ENCODE measurements around the gene ATOH8. TPM values are rescaled to one million over a fixed set of nuclear protein-coding genes. Genes with fewer than 3 reads are reported as not detected.

Gene ATOH8
- total RNA-seq, 1 experiment from 2014 or later, result 0.20 TPM

- Histone ChIP-seq H2BK5ac (ENCODE audit: insufficient read length, low read length) (no peak overlapping the region), H3T11ph (ENCODE audit: low read length) (no peak overlapping the region), H3K79me2 (ENCODE audit: insufficient read depth, low read length) (no peaks in the 10 kb centered on the region), H3K23ac (ENCODE audit: insufficient read length, low read depth, low read length) (no peak overlapping the region), H4K8ac (replicated peaks; ENCODE audit: insufficient read length, low read depth, low read length) (no peak overlapping the region), H3K4ac (ENCODE audit: low read depth, low read length) (no peak overlapping the region), H4K5ac (ENCODE audit: insufficient read length, low read depth, low read length) (no peak overlapping the region), H2AFZ (ENCODE audit: low read length) (no peak overlapping the region), H3K14ac (ENCODE audit: insufficient read depth, low read length) (no peak overlapping the region), H3K9ac (ENCODE audit: extremely low read depth, insufficient read length, low read length) (no peak overlapping the region), H2BK15ac (ENCODE audit: low read depth, low read length) (no peak overlapping the region), H3K23me2 (ENCODE audit: insufficient read length, low read depth, low read length, poor library complexity, severe bottlenecking) (no peaks in the 10 kb centered on the region), H3K56ac (ENCODE audit: insufficient read length, low read depth, low read length) (no peak overlapping the region), H3K27me3 (ENCODE audit: insufficient read depth, low read length) (no peaks in the 10 kb centered on the region; the same call in 1 of the 2 replicates), H3K9me3 (ENCODE audit: control insufficient read depth, low read depth, low read length) (no peaks in the 10 kb centered on the region), H2BK120ac (ENCODE audit: low read depth, low read length, poor library complexity, severe bottlenecking) (no peak overlapping the region), H3K18ac (ENCODE audit: insufficient read length, low read depth, low read length) (no peak overlapping the region), H3K4me2 (ENCODE audit: insufficient read depth, insufficient read length, low read length) (no peak overlapping the region), H4K20me1 (ENCODE audit: control insufficient read depth, insufficient read depth, insufficient read length) (no peaks in the 10 kb centered on the region), H2AK5ac (ENCODE audit: insufficient read length, low read length) (no peak overlapping the region), H4K91ac (ENCODE audit: insufficient read length, low read depth, low read length) (no peak overlapping the region), H3K79me1 (ENCODE audit: insufficient read depth, low read depth, low read length, poor library complexity, severe bottlenecking) (no peaks in the 10 kb centered on the region), H2BK20ac (ENCODE audit: low read depth, low read length, poor library complexity, severe bottlenecking) (no peak overlapping the region), H2BK12ac (ENCODE audit: insufficient read length, low read depth, low read length) (no peak overlapping the region), H3K4me1 (ENCODE audit: insufficient read depth, low read length) (no peaks in the 10 kb centered on the region), H3K27ac (ENCODE audit: insufficient read length, low read depth, low read length) (no peak overlapping the region)
- TF ChIP-seq CTCF (conservative IDR thresholded peaks at IDR 0.05), result no peak
- no peak overlapping the region for H3K4me3 Mint-ChIP-seq
- H3K27ac Mint-ChIP-seq, result no peak overlapping the region
- H3K4me1 Mint-ChIP-seq, result peaks cover 10 to 24% of the 10 kb centered on the region in 2 experiments
- H3K27me3 Mint-ChIP-seq (ENCODE audit: low read depth), result peaks cover 78% of the 10 kb centered on the region
- DNase-seq, result no peak
- H3K9me3 Mint-ChIP-seq, result peaks cover 0 to 3% of the 10 kb centered on the region in 2 experiments; a peak in 2 of 5 replicates
- WGBS (ENCODE audit: extremely low coverage, insufficient read length, low lambda C conversion rate), result no CpG with 5 or more reads among the region's 10 CpGs
- H3K36me3 Mint-ChIP-seq (ENCODE audit: insufficient read depth in 1 of 3, low read depth in 3 of 3), result no peaks in the 10 kb centered on the region
Observed at GRCh38 chr2:85743304-85743978, 10.3 kb upstream of the ATOH8 start.
